ENCODE measurements around the gene KCNIP3. TPM values are rescaled to one million over a fixed set of nuclear protein-coding genes. Genes with fewer than 3 reads are reported as not detected.

KCNIP3 gene
- total RNA-seq, 2 donors from 2014 or later: 12.5 to 22.1 TPM

GRCh38 chr2:95337829-95338228, 40.7 kb downstream of the KCNIP3 start:
- no peak for ATAC-seq (ENCODE audit: insufficient number of reproducible peaks, low FRiP score, low read depth)
- H3K27ac ChIP-seq: no peak overlapping the region
- H3K9me3 ChIP-seq: no peaks in the 10 kb centered on the region
- TF ChIP-seq, protein P1, sequence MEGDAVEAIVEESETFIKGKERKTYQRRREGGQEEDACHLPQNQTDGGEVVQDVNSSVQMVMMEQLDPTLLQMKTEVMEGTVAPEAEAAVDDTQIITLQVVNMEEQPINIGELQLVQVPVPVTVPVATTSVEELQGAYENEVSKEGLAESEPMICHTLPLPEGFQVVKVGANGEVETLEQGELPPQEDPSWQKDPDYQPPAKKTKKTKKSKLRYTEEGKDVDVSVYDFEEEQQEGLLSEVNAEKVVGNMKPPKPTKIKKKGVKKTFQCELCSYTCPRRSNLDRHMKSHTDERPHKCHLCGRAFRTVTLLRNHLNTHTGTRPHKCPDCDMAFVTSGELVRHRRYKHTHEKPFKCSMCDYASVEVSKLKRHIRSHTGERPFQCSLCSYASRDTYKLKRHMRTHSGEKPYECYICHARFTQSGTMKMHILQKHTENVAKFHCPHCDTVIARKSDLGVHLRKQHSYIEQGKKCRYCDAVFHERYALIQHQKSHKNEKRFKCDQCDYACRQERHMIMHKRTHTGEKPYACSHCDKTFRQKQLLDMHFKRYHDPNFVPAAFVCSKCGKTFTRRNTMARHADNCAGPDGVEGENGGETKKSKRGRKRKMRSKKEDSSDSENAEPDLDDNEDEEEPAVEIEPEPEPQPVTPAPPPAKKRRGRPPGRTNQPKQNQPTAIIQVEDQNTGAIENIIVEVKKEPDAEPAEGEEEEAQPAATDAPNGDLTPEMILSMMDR (IDR thresholded peaks at IDR 0.05): no peak
- no peaks in the 10 kb centered on the region for H3K27me3 ChIP-seq (replicated peaks; ENCODE audit: insufficient read depth)
- no peak overlapping the region for H3K4me3 ChIP-seq
- DNase-seq (ENCODE audit: low spot score): no peak
- H3K4me1 ChIP-seq (ENCODE audit: control insufficient read depth in 1 of 2, low read depth in 2 of 2): no peaks in the 10 kb centered on the region
- no peaks in the 10 kb centered on the region for H3K36me3 ChIP-seq

- ATAC-seq (ENCODE audit: insufficient number of reproducible peaks, low FRiP score, low read depth): no peak
- DNase-seq (ENCODE audit: low spot score): no peak
- H3K36me3 ChIP-seq: no peaks in the 10 kb centered on the region
- no peaks in the 10 kb centered on the region for H3K9me3 ChIP-seq
- no peak overlapping the region for H3K27ac ChIP-seq
- H3K27me3 ChIP-seq (replicated peaks; ENCODE audit: insufficient read depth): no peaks in the 10 kb centered on the region
- peaks cover 4 to 16% of the 10 kb centered on the region in 2 donors for H3K4me1 ChIP-seq (ENCODE audit: control insufficient read depth in 1 of 2, low read depth in 2 of 2)
- TF ChIP-seq, protein P1 (IDR thresholded peaks at IDR 0.05): no peak
- H3K4me3 ChIP-seq: no peak overlapping the region
Observed at GRCh38 chr2:95342556-95343320, 45.6 kb downstream of the KCNIP3 start.

- Histone ChIP-seq H3K9me3 (no peaks in the 10 kb centered on the region), H3K4me1 (ENCODE audit: control insufficient read depth in 1 of 2, low read depth in 2 of 2) (peaks cover 4 to 16% of the 10 kb centered on the region in 2 donors), H3K36me3 (no peaks in the 10 kb centered on the region), H3K27ac (no peak overlapping the region), H3K4me3 (no peak overlapping the region), H3K27me3 (replicated peaks; ENCODE audit: insufficient read depth) (no peaks in the 10 kb centered on the region)
- DNase-seq (ENCODE audit: low spot score): no peak
- ATAC-seq (ENCODE audit: insufficient number of reproducible peaks, low FRiP score, low read depth): no peak
- TF ChIP-seq, protein P1 (IDR thresholded peaks at IDR 0.05): no peak
Observed at GRCh38 chr2:95343429-95344214, 46.5 kb downstream of the KCNIP3 start.

- Histone ChIP-seq H3K27me3 (replicated peaks; ENCODE audit: insufficient read depth) (no peaks in the 10 kb centered on the region), H3K4me1 (ENCODE audit: control insufficient read depth in 1 of 2, low read depth in 2 of 2) (peaks cover 4 to 16% of the 10 kb centered on the region in 2 donors), H3K9me3 (no peaks in the 10 kb centered on the region), H3K4me3 (no peak overlapping the region), H3K27ac (no peak overlapping the region), H3K36me3 (no peaks in the 10 kb centered on the region)
- DNase-seq (ENCODE audit: low spot score): no peak
- TF ChIP-seq, protein P1 (IDR thresholded peaks at IDR 0.05): no peak
- no peak for ATAC-seq (ENCODE audit: insufficient number of reproducible peaks, low FRiP score, low read depth)
Observed at GRCh38 chr2:95344215-95344583, 47.1 kb downstream of the KCNIP3 start.

DNA sequence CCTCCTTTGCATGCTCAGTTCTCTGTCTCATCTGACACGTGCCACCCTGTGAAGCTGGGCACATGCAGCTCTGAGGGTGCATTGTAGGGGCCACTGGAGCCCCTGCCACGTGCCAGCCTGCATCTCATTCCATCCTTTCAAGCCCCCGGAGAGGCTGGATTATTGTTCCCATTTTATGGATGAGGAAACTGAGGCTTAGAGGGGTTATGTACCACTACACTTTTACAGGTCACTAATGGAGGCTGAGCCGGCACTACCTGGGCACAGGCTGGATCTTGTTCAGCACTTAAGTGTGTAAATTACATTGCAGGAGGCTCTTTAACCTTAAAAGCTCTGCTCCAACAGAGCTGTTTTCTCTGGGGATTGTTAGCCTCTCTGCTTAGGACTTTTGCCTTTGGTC, 47.5 kb downstream of the KCNIP3 start:
- no peak for DNase-seq (ENCODE audit: low spot score)

More for the DNA sequence above, 47.5 kb downstream of the KCNIP3 start:
- TF ChIP-seq, protein P1 (IDR thresholded peaks at IDR 0.05): no peak
- H3K4me3 ChIP-seq: no peak overlapping the region
- H3K27me3 ChIP-seq (replicated peaks; ENCODE audit: insufficient read depth): no peaks in the 10 kb centered on the region
- no peaks in the 10 kb centered on the region for H3K9me3 ChIP-seq
- H3K4me1 ChIP-seq (ENCODE audit: control insufficient read depth in 1 of 2, low read depth in 2 of 2): peaks cover 4 to 16% of the 10 kb centered on the region in 2 donors
- ATAC-seq (ENCODE audit: insufficient number of reproducible peaks, low FRiP score, low read depth): no peak
- no peaks in the 10 kb centered on the region for H3K36me3 ChIP-seq
- H3K27ac ChIP-seq: peak overlapping the region in 1 of 2 donors; percentile 23

Measured in thoracic aorta (tissue), 2 donors.